HG03045 (cell line): ENCODE results near the gene HELZ.
"Not testable (repeated sequence)": the region's sequence is repeated elsewhere in the genome, so short reads cannot be mapped to it uniquely, and the experiment has no call there.

Experiments used
- ATAC-seq: cut with Tn5 transposase; IDR thresholded peaks from one replicate; pipeline ENCODE4 v1.9.1; 2021; ENCODE audit warnings: mild to moderate bottlenecking, moderate library complexity; ENCODE audit not compliant: unreplicated experiment

Gene HELZ

DNA sequence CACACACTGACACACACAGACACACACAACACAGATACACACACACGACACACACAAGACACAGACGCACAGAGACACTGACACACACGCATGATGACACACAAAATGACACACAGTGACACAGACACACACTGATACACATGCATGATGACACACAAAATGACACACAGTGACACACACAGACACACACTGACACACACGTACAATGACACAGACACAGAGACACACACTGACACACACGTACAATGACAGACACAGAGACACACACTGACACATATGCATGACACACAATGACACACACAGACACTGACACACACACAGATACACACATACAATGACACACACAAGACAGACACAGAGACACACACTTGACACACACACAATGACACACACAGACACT lies 190.4 kb downstream of the HELZ start:
- no peak for ATAC-seq

- no peak for ATAC-seq
These were observed 190.9 kb downstream of the HELZ start for GRCh38 chr17:67054011-67054591.

GRCh38 chr17:67053438-67054000 lies 191.5 kb downstream of the HELZ start:
- ATAC-seq, result no peak

- ATAC-seq, result no peak
These were observed 192.1 kb downstream of the HELZ start for GRCh38 chr17:67052720-67053437.

GRCh38 chr17:67051837-67052236 lies 193.2 kb downstream of the HELZ start:
- no peak for ATAC-seq

- no peak for ATAC-seq
These were observed 193.8 kb downstream of the HELZ start for GRCh38 chr17:67051155-67051538.

DNA sequence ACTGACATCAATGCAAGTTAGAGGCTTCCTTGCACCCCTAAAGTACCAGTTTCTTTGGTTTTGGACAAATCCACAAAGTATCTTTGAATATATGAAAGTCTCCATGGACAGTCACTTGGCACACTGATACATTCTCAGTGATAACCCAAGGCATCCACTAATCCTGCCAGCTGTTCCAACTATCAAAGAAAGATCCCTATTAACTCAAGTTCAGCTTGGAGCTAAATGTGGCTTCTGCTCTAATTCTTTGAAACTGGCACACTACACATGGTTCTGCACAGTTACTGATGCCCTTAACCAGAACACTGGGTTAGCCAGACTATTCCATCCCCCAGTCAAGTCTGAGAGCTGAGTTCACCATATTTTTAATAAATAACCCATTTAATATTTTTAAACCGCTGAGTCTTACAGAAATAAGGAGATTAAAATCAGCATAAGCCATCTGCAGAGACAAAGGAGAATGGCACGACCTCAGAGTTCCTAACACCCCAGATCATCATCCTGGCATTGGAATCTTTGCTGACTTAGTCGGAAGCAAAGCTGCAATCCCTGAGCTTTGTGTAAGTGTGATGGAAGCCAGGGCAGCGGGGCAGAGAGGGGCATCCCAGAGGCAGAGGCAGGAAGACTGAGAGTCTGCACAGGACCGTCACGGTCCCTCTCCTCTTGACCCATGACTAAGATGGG lies 194.4 kb downstream of the HELZ start:
- ATAC-seq, result no peak

GRCh38 chr17:67050066-67050465 lies 194.9 kb downstream of the HELZ start:
- no peak for ATAC-seq

DNA sequence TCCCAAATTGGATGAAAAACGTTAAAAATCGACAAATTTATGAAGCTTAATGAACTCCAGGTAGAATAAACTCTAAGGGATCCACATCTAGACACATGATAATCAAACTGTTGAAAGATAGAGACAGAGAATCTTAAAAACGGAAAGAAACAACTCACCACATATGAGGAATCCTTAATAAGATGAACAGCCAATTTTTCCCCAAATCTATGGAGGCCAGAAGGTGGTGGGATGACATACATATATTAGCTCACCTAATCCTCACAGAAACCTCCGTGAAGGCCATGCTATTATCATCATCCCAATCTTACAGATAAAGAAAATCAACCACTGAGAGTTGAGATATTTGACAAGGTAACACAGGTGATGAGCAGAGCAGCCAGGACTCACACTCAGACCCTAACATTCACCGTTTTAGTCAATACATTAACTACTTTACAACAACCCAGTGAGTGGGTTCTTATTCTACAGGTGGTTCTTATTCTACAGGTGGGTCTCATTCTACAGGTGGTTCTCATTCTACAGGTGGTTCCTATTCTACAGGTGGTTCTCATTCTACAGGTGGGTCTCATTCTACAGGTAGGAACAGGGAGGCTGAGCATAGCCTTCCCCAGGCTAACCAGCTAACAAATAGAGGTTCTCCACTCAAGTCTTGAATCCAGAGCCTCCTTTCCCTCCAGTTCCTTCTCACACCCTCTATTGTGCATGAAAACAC lies 195.8 kb downstream of the HELZ start:
- ATAC-seq, result no peak

GRCh38 chr17:67047382-67047781 lies 197.6 kb downstream of the HELZ start:
- no peak for ATAC-seq

GRCh38 chr17:67046398-67046797 lies 198.6 kb downstream of the HELZ start:
- ATAC-seq, result no peak

GRCh38 chr17:67044940-67045339 lies 200.1 kb downstream of the HELZ start:
- no peak for ATAC-seq

- no peak for ATAC-seq
These were observed 200.8 kb downstream of the HELZ start, which contains the start of gene CACNG1 for GRCh38 chr17:67044016-67044772. CACNG1 (plus strand) TSS chr17:67044554; CDS start chr17:67044661, 107 bp downstream.

DNA sequence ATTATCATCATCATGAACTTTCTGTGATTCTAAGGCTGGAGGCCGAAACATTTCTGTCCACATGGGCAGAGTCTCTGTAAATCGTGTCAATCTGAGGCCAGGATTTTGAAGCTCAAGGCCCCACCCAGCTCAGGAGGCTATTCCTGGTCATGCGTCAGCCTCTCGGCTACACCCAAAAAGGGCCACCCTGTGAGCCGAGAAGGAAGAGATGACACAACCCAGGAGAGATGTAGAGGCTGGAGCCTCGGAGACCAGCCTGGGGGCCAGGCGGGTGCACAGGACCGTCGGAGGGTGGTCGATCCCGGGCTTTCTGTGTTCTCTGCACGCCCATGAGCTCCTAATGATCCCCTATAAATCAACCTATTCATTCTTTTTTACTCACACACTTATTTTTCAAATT lies 201.7 kb downstream of the HELZ start:
- ATAC-seq, result no peak

GRCh38 chr17:67041941-67042899 lies 202.8 kb downstream of the HELZ start:
- ATAC-seq, result no peak

GRCh38 chr17:67041531-67041930 lies 203.5 kb downstream of the HELZ start:
- ATAC-seq, result no peak

DNA sequence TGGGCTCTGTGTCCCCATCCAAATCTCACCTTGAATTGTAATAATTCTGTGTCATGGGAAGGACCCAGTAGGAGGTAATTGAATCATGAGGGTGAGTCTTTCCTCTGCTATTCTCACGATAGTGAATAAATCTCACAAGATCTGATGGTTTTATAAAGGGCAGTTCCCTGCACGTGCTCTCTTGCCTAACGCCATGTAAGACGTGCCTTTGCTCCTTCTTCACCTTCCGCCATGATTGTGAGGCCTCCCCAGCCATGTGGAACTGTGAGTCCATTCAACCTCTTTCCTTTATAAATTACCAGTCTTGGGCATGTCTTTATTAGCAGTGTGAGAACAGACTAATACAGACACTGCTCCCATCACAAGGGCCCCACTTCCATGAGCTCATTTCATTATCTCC lies 203.9 kb downstream of the HELZ start:
- not testable (repeated sequence) for ATAC-seq

DNA sequence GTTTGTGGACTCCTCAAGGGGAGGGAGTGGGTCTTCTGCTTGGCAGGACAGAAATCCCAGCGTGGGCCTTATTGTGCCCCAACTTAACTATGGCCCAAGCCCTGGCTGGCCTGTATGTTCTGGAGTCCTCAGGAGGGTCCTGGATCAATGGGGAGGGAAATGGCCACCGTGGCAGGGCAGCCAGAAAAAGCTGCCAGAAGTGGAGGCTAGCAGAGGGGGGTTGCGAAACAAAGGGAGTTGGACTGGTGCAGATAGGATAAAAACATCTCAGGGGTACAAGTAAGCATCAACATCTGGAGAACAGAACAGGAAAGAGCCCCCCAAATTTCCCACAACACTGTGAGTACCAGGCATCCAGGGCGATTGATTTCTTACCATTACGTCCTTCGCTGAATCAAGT lies 204.3 kb downstream of the HELZ start:
- no peak for ATAC-seq

DNA sequence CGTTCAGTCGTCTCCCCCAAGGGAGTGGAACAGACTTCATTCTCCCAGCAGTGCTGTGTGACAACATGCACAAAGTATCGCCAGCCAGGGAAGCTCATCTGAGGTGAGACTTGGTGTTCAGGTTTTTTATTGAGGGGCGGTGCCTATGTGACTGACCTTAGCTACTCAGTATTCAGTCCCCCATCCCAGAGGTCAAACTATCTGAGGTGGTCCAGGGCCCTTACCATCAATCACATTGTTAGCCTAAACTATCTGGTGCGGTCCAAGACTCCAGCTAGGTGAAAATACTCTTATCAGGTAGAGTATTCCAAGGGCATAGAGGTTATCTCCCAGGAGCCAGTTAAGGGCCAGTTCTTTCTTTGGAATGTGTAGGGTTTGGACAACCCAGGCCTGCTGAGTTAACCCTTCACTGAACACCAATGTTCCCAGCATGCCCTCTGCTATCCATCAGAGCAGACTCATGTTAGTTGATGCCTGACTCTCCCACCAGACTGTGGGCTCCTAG lies 206.1 kb downstream of the HELZ start:
- no peak for ATAC-seq
